ENCODE results near the gene LLGL2.
A peak's percentile ranks its signal among the peaks of the same experiment; 100 is the strongest.
"Not testable (repeated sequence)": the region's sequence is repeated elsewhere in the genome, so short reads cannot be mapped to it uniquely, and the experiment has no call there.

LLGL2 gene

GRCh38 chr17:75524970-75525805, at the start of gene LLGL2:
TSS of gene LLGL2 (plus strand) at chr17:75525697. CDS start at chr17:75543427, 17,730 bp downstream.
- peak; percentile 90 to 93 for ATAC-seq

- ATAC-seq: no peak
Measured at GRCh38 chr17:75475851-75476250, 49.6 kb upstream of the LLGL2 start.

GRCh38 chr17:75476271-75476671, 49.2 kb upstream of the LLGL2 start:
- no peak for ATAC-seq

GRCh38 chr17:75476752-75477489, 48.6 kb upstream of the LLGL2 start:
- no peak for ATAC-seq

GRCh38 chr17:75477490-75477862, 48.0 kb upstream of the LLGL2 start:
- not testable (repeated sequence) for ATAC-seq

- no peak for ATAC-seq
Measured at GRCh38 chr17:75478508-75478907, 47.0 kb upstream of the LLGL2 start.

GRCh38 chr17:75480281-75480680, 45.2 kb upstream of the LLGL2 start:
- no peak for ATAC-seq

- ATAC-seq: no peak
Measured at GRCh38 chr17:75481194-75482068, 44.1 kb upstream of the LLGL2 start.

- no peak for ATAC-seq
Measured at GRCh38 chr17:75482098-75482942, 43.2 kb upstream of the LLGL2 start.

- ATAC-seq: no peak
Measured at GRCh38 chr17:75485688-75486087, 39.8 kb upstream of the LLGL2 start.

- ATAC-seq: no peak
Measured at GRCh38 chr17:75486151-75486550, 39.3 kb upstream of the LLGL2 start.

GRCh38 chr17:75486951-75487350, 38.5 kb upstream of the LLGL2 start:
- ATAC-seq: no peak

GRCh38 chr17:75487351-75488070, 38.0 kb upstream of the LLGL2 start:
- peak; percentile 70 to 75 for ATAC-seq

- ATAC-seq: no peak
Measured at GRCh38 chr17:75488693-75489510, 36.6 kb upstream of the LLGL2 start.

- ATAC-seq: no peak
Measured at GRCh38 chr17:75489511-75489955, 36.0 kb upstream of the LLGL2 start.

- ATAC-seq: no peak
Measured at GRCh38 chr17:75490173-75490743, 35.2 kb upstream of the LLGL2 start.

GRCh38 chr17:75490953-75491649, 34.4 kb upstream of the LLGL2 start:
- ATAC-seq: no peak

- no peak for ATAC-seq
Measured at GRCh38 chr17:75491680-75492079, 33.8 kb upstream of the LLGL2 start.

- ATAC-seq: no peak
Measured at GRCh38 chr17:75492555-75493168, 32.8 kb upstream of the LLGL2 start.
